HG02840 (cell line): ENCODE results near the gene ATRN.
"Not testable (repeated sequence)": the region's sequence is repeated elsewhere in the genome, so short reads cannot be mapped to it uniquely, and the experiment has no call there.

Source experiments
- ATAC-seq: cut with Tn5 transposase; IDR thresholded peaks from one replicate; pipeline ENCODE4 v1.9.1; 2021; ENCODE audit warnings: mild to moderate bottlenecking, moderate library complexity, moderate number of reproducible peaks; ENCODE audit not compliant: unreplicated experiment, low FRiP score

ATRN gene

DNA sequence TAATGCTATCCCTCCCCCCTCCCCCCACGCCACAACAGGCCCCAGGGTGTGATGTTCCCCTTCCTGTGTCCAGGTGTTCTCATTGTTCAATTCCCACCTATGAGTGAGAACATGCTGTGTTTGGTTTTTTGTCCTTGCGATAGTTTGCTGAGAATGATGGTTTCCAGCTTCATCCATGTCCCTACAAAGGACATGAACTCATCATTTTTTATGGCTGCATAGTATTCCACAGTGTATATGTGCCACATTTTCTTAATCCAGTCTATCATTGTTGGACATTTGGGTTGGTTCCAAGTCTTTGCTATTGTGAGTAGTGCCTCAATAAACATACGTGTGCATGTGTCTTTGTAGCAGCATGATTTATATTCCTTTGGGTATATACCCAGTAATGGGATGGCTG, 41.4 kb downstream of the ATRN start:
- ATAC-seq: not testable (repeated sequence)

DNA sequence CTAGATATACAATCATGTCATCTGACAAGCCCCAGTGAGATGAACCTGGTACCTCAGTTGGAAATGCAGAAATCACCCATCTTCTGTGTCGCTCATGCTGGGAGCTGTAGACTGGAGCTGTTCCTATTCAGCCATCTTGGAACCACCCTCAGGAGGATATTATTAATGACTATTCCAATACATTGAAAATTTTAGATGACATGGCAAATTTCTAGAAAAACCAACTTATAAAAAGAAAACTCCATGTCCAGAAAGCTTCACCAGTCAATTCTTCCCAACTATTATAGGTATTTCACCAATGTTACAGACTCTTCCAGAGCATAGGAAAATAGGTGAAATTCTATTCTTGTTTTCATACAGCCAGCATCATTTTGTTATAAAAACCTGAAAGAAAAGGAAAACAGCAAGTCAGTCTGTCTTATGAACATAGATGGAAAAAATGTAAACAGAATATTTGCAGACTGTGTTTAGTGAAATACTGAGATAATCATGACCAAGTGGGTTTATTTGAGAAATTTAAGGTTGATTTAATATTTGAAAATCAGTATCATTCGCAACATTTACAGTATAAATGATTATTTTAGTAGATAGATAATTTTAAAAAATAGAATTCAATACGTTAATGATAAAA, 43.3 kb downstream of the ATRN start:
- no peak for ATAC-seq

DNA sequence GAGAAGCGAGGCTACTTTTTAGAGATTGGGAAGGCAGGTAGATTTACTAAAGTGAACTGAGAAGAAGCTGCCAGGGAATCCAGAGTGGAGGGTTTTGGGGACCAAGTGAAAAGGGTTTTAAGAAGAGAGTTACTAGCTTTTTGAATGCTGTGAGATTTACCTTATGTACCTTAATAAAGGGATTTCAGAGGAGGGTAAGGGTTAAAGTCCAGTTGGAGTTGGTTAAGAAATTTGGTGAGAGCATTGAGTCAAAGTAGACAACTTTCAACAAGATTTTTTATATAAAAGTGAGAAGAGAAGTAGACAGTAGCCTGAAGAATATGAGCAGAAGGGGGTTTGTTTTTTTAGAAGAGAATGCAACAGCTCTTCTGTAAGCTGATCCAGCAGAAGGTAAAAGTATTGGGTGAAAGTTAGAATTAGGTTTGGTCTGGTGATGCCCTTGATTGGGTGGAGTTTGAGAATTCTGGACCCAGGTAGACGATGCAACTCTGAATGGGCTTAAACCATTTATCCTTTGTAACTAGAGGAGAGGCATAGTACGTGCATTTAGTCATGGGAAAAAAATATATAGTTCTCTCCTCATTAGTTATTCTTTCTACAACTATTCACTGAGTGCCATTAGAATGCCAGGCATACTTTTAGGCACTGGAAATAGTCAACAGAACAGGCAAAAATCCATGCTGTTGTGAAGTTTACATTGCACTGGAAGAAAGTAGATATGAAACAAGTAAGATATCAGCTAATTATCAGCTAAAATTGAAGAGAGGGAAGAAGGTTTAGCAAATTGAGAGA, 44.8 kb downstream of the ATRN start:
- ATAC-seq: no peak

DNA sequence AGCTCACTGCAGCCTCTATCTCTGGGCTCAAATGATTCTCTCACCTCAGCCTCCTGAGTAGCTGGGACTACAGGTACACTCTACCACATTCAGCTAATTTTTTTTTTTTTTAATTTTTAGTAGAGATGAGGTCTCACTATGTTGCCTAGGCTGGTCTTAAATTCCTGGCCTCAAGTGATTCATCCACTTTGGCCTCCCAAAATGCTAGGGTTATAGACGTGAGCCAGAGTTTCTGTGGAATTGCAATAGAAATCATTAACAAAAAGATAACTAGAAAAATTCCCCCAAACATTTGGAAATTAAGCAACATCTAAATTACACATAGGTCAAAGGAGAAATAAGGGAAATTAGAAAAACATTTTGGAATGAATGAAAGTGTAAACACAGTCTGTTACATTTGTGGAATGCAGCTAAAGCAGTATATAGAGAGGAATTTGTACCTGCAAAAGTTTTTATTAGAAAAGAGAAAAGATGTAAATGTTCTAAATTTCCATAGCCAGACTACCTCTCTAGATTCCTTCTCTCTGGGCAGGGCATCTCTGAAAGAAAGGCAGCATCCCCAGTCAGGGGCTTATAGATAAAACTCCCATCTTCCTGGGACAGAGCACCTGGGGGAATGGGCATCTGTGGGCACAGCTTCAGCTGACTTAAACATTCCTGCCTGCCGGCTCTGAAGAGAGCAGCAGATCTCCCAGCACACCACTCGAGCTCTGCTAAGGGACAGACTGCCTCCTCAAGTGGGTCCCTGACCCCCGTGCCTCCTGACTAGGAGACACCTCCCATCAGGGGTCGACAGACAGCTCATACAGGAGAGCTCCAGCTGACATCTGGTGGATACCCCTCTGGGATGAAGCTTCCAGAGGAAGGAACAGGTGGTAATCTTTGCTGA, 51.3 kb downstream of the ATRN start:
- ATAC-seq: no peak

GRCh38 chr20:3524696-3525095, 53.9 kb downstream of the ATRN start:
- not testable (repeated sequence) for ATAC-seq

GRCh38 chr20:3532089-3532615, 61.3 kb downstream of the ATRN start:
- ATAC-seq: no peak

GRCh38 chr20:3537733-3538132, 66.9 kb downstream of the ATRN start:
- not testable (repeated sequence) for ATAC-seq

DNA sequence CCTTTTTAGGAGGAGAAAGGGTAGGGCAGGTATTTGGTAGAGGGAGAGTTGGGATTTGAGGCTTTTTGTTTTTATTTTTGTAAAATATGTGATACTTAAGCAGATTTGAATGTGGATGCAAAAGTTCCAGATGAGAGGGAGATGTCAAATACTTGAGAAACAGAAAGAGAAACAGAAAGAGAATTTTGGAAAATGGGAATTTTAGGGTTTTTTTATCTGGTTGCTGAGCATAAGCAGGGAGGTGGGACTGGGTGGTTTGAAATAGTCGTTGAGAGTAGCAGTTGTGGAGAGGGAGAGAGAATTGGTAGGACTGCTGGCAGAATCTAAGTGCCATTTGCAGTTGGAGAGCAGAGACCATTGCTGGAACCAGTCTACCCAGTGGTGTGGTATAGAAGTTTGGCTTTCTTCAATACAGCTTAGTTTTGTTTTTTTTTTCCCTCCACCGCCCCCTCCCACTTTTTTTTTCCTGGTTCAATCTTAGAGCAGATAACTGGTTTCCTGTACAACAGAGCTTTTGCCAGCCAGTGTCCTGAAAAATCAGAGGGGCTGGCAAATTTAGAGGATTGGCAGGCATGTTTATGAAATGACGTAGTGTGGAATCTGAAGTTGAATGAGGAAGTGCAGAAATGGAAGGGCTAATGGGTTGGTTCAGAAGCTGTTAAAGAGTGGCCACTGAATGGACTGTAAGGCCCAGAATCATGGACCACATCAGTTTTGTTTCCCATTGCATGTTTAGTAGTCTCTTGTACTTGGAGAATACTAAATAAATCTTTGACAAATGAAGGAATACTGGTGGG, 68.7 kb downstream of the ATRN start:
- ATAC-seq: no peak

DNA sequence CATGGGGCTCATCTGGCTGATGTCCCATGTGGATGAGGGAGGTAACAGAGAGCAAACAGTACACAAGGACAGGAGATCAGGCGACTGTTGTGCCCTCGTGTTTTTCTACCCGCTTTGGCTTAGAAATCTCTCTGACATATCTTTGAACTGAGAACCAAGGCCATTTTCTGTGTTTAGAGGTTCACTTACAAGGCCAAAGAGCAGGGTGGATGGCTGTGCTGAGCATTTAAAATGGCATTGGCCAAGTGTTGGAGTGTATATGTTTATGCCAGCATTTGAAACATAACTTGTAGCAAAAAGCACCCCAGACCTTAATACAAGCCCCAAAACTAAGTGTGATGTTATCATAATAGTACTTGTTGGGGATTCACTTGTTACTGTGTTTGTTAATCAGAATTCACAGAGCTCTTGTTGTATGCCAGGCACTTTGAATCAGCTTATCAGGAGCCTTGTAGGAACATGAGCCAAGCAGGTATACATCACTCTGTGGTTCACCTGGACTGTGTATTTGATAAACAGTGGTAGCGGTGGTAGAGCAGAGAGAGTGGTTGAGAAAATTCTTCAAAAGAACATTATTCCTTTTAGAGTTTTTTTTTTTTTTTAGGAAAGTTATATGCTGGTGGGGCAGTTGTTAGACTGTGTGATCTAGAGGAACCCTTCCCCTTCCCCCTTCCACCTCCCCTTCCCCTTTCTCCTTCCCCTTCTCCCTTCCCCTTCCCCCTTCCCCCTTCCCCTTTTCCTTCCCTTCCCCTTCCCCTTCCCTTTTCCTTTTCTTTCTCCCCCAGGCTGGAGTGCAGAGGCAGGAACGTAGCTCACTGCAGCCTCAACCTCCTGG, 71.3 kb downstream of the ATRN start:
- no peak for ATAC-seq

DNA sequence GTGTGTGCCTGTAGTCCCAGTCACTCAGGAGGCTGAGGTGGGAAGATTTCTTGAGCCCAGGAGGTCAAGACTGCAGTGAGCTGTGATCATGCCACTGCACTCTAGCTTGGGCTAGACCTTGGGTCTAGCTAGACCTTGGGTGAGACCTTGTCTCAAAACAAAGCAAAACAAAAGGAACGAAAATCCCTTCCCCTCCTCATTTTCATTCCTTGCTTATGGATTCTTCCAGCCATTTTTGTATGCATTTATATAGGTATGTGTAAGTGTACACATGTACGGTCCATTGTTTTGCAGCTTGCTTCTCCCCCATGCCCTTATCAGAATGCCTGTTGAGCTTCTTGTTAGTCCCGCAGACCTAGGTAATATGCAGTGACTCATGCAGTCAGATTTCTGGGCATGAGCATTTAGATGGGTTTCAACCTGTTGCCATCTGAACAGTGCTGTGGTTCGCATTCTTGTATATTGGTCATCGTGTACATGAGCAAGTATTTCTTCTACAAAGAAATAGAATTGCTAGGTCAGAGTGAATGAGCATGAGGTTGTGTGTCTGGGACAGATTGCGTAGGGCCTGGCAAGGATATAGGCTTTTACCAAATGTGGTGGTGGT, 73.2 kb downstream of the ATRN start:
- no peak for ATAC-seq

- ATAC-seq: no peak
Measured at GRCh38 chr20:3545401-3545925, 74.6 kb downstream of the ATRN start.

DNA sequence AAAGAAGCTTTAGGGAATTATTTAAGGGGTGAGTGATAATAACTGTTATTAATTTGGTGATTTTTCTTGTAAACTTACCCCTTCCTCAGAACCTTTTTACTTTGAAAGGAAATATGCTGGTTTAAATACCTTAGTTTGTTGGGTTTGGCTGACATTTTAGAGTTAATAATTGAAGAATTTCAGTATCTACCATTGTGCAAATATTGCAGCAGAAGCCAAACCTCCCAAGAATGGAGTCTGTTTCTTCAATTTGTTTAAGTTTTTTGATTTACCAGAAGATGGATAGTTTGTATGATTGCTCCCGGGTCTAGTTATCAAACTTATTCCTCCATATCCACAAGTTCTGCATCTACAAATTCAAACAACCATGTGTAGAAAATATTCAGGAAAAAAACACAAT, 77.1 kb downstream of the ATRN start:
- no peak for ATAC-seq

GRCh38 chr20:3550837-3551236, 80.0 kb downstream of the ATRN start:
- ATAC-seq: no peak

- ATAC-seq: no peak
Measured at GRCh38 chr20:3551681-3552434, 81.0 kb downstream of the ATRN start.

GRCh38 chr20:3553663-3554062, 82.8 kb downstream of the ATRN start:
- ATAC-seq: no peak

DNA sequence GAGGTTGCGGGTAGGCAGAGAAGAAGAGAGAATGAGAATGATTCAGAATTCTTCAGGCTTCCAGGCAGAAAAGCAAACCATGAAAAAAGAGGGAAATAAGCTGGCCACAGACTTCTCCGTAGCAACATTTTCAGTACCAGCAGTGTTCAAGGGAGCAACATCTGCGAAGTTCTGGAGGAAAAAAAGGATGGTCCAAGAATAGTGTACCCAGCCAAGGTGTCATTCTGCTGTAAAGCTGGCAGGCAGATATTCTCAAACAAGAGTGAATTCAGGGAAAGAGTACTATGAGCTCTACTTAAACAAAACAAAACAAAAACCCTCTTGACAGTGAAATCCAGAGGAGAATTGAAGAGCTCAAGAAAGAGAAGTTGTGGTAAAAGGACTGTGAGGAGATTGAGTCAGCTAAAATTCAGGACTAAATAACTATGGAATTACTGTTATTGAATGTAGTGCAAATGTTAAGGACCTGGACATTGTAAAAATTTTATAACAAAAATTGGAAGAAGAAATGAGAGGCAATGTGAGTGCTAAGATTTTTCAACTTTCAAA, 86.5 kb downstream of the ATRN start:
- ATAC-seq: no peak

- no peak for ATAC-seq
Measured at GRCh38 chr20:3559231-3559630, 88.4 kb downstream of the ATRN start.

DNA sequence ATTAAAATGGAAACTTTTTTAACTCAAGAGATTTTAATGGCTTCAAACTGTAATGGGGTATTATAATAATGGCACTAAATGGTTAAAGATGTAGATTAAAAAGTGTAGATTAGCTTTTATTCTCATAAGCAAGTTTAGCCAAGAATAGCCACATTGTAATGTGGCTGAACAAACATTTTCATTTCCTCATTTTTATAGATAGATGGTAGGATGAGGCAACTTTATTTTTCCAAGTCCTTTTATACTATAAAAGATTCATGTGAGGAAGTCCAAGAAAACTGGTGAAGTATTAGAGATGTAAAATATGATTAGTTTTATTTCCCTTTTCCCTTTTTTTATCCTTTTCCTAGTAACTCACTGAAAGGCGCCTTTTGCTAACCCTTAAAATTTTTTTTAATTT, 88.8 kb downstream of the ATRN start:
- no peak for ATAC-seq
